Suprapubic skin (tissue), 4 donors: ENCODE data around the gene TECPR1. TPM values are rescaled to one million over a fixed set of nuclear protein-coding genes. Genes with fewer than 3 reads are reported as not detected.

Experiments
- DNase-seq, 2 donors: peaks; one replicate each; pipeline ENCODE4 v3.0.0-alpha.2; 2019; ENCODE audit warnings: low spot score in 2 of 2
- H3K27ac ChIP-seq: fragments of 200-600 bp; sonication (generic); one replicate; pipeline ENCODE4 v1.5.1; 2019
- H3K27me3 ChIP-seq: fragments of 200-600 bp; sonication (generic); one replicate; pipeline ENCODE4 v1.5.1; 2019
- H3K36me3 ChIP-seq: fragments of 200-600 bp; sonication (generic); one replicate; pipeline ENCODE4 v1.5.1; 2019
- H3K4me1 ChIP-seq: fragments of 200-600 bp; sonication (generic); one replicate; pipeline ENCODE4 v1.5.1; 2019
- H3K4me3 ChIP-seq: fragments of 200-600 bp; sonication (generic); one replicate; pipeline ENCODE4 v1.5.1; 2019; ENCODE audit warnings: mild to moderate bottlenecking
- H3K9me3 ChIP-seq: fragments of 200-600 bp; sonication (generic); one replicate; pipeline ENCODE4 v1.5.1; 2019
- EP300 ChIP-seq: sonication (generic); formaldehyde crosslinking; IDR thresholded peaks from one replicate; pipeline ENCODE4 v1.6.1; 2017; ENCODE audit warnings: antibody characterized with exemption
- POLR2A ChIP-seq, 2 donors: fragments of 450-650 bp; IDR thresholded peaks; one replicate each; pipeline ENCODE4 v1.6.1; 2017; ENCODE audit warnings: antibody characterized with exemption in 2 of 2, mild to moderate bottlenecking in 2 of 2, moderate library complexity in 2 of 2
- POLR2AphosphoS5 ChIP-seq, 3 donors: sonication (generic); formaldehyde crosslinking; IDR thresholded peaks; one replicate each; pipeline ENCODE4 v1.6.1; 2017; ENCODE audit warnings: antibody characterized with exemption in 3 of 3
- WGBS: methylation state at CpG from one replicate; pipeline ENCODE4 v1.1.5; 2018; 5-methylcytosine and 5-hydroxymethylcytosine counted together
- total RNA-seq, 4 donors: library from RNA; depleted of rRNA; stranded (reverse); fragments of >200 nt; gene quantifications; one replicate each; pipeline ENCODE4 v1.1.0, GENCODE V29; 2016
- TF ChIP-seq, protein P1 (sequence below), 2 donors: fragments of 200-600 bp in 1 of 2; fragments of 450-650 bp in 1 of 2; sonication (generic) in 1 of 2; IDR thresholded peaks; one replicate each; pipeline ENCODE4 v1.5.1; 2016 to 2019; ENCODE audit warnings: antibody characterized with exemption in 2 of 2, mild to moderate bottlenecking in 1 of 2, moderate library complexity in 1 of 2

The TECPR1 gene
- total RNA-seq, 4 donors from 2014 or later, result 15.3 to 20.9 (median 16.5) TPM

DNA sequence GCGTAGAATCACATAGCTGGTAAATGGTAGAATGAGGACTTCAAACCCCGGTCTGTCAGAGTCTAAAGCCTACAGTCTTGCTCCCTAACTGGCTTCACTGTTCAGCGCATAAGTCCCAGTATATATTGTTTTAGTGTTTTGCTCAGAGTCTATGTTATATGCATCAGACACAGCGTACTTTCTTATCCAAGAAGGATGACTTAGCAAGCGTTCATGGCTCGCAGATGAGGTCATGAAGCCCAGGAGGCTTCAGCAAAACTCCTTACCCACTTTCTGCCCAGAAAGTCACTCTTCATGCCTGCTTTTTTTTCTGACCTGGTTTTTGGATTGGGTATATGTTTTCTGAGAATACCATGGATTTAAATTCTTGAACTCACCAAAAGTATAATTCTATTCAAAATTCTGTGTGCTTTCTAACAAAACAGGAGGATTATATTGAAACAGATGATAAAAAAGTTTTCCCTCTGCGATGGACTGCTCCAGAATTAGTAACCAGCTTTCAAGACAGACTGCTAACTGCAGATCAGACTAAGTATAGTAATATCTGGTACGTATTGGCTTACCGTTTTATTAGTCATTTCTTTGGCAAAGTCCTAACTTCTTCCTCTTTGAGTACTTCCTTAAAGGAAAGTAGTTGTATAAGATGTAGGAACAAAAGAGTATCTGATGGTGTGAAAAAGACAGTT is 65.4 kb downstream of the TECPR1 start:
- TF ChIP-seq EP300 (no peak), POLR2AphosphoS5 (IDR thresholded peaks at IDR 0.05) (no peak)
- TF ChIP-seq, protein P1, sequence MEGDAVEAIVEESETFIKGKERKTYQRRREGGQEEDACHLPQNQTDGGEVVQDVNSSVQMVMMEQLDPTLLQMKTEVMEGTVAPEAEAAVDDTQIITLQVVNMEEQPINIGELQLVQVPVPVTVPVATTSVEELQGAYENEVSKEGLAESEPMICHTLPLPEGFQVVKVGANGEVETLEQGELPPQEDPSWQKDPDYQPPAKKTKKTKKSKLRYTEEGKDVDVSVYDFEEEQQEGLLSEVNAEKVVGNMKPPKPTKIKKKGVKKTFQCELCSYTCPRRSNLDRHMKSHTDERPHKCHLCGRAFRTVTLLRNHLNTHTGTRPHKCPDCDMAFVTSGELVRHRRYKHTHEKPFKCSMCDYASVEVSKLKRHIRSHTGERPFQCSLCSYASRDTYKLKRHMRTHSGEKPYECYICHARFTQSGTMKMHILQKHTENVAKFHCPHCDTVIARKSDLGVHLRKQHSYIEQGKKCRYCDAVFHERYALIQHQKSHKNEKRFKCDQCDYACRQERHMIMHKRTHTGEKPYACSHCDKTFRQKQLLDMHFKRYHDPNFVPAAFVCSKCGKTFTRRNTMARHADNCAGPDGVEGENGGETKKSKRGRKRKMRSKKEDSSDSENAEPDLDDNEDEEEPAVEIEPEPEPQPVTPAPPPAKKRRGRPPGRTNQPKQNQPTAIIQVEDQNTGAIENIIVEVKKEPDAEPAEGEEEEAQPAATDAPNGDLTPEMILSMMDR (IDR thresholded peaks at IDR 0.05), result no peak
- H3K9me3 ChIP-seq, result no peaks in the 10 kb centered on the region
- DNase-seq, result no peak
- no peak overlapping the region for H3K27ac ChIP-seq
- H3K4me1 ChIP-seq, result peaks cover 4% of the 10 kb centered on the region
- H3K27me3 ChIP-seq, result no peaks in the 10 kb centered on the region
- WGBS, result 67% methylated on average over 9 of the region's 9 CpGs
- peaks cover 27% of the 10 kb centered on the region for H3K36me3 ChIP-seq
- H3K4me3 ChIP-seq, result no peak overlapping the region

DNA sequence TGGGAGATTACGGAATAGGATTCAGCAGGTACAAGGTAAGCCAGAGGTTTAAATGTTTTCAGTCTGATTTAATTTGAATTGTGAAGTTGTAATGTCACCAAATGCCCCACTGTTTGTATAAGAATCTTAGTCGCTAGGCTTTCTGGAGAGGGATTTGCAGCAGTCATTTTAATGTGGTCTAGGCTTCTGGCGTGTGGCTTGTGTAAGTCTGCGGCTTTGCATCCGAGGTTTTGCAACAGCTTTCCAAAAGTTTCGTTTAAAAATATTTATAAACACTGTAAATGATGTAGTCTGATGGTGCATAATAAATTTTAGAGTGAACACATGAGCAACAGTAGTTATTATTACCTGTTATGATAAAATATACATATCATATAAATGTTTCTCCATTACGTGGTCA is 66.9 kb downstream of the TECPR1 start:
- H3K36me3 ChIP-seq, result peaks cover 13% of the 10 kb centered on the region

DNA sequence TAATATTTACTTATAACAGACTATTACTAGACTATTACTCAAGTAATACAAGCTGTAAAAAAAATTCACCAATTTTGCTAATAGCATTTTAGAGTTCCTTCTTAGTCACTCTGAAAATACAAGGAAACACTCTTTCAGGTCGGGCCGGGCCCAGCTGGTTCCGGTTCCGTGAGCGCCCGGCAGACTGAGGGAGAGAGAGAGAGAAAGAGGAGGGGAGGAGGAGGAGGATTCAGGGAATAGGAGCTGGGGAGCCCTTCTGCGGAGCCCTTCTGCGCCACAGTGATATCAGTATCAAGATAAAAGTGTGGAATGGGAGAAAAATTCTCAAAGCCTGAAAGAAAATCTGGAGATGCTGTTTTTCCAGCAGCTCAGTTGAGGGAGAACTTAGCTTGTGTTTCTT is 71.3 kb downstream of the TECPR1 start:
- no peak overlapping the region for H3K27ac ChIP-seq
- DNase-seq, result peak in 1 of 2 donors; percentile 40
- no peaks in the 10 kb centered on the region for H3K9me3 ChIP-seq
- peaks cover 4% of the 10 kb centered on the region for H3K36me3 ChIP-seq
- TF ChIP-seq, protein P1 (IDR thresholded peaks at IDR 0.05), result no peak
- no peak for TF ChIP-seq EP300
- no peak for TF ChIP-seq POLR2A (IDR thresholded peaks at IDR 0.05)
- TF ChIP-seq POLR2AphosphoS5 (IDR thresholded peaks at IDR 0.05), result no peak
- H3K4me3 ChIP-seq, result no peak overlapping the region
- H3K27me3 ChIP-seq, result no peaks in the 10 kb centered on the region
- H3K4me1 ChIP-seq, result no peaks in the 10 kb centered on the region
- 93% methylated on average over 8 of the region's 8 CpGs for WGBS

More for the DNA sequence above, 66.9 kb downstream of the TECPR1 start:
- no peak for DNase-seq
- H3K27me3 ChIP-seq, result no peaks in the 10 kb centered on the region
- no peaks in the 10 kb centered on the region for H3K9me3 ChIP-seq
- 94% methylated on average over 7 of the region's 7 CpGs for WGBS
- TF ChIP-seq POLR2A (IDR thresholded peaks at IDR 0.05) (no peak), EP300 (no peak), POLR2AphosphoS5 (IDR thresholded peaks at IDR 0.05) (no peak)
- TF ChIP-seq, protein P1 (IDR thresholded peaks at IDR 0.05), result no peak
- peaks cover 4% of the 10 kb centered on the region for H3K4me1 ChIP-seq
- H3K27ac ChIP-seq, result no peak overlapping the region
- no peak overlapping the region for H3K4me3 ChIP-seq

DNA sequence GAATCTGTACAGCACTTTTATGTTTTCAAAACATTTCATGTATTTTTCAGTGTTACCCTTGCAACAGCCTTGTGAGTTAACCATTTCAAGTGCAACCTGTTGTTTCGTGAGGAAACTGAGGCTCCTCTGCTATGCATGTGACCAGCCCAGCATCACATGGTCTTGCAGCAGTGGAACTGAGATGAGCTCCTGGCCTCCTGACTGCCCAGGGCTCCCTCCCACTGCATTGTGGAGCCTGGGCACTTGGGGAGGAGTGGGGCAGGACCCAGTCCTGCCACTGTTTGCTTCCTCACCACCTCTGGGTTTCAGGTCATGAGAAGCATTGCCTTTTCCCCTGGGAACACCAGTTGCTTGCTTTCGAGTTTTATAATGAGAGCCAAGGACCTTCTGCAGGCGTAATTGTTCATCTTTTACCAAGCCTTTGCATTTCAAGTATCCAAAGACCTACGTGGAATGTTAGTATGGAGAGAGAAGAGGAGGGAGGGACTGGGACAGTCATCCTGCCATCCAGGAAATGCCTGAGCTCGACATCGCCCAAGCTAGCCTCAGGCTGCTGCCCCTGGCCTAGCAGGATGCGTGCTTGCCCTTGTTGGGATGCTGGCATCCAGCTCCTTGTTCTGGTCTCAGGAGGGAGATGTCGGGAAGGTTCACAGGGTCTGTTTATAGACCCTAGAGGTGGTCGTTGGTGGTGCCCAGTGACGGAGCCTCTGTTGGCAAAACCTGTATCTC is 73.1 kb downstream of the TECPR1 start:
- WGBS, result 72% methylated on average over 10 of the region's 10 CpGs
- no peak for DNase-seq

More for the DNA sequence above, 73.1 kb downstream of the TECPR1 start:
- peaks cover 6% of the 10 kb centered on the region for H3K4me1 ChIP-seq
- H3K9me3 ChIP-seq, result no peaks in the 10 kb centered on the region
- no peak overlapping the region for H3K4me3 ChIP-seq
- no peaks in the 10 kb centered on the region for H3K27me3 ChIP-seq
- TF ChIP-seq POLR2A (IDR thresholded peaks at IDR 0.05) (no peak), POLR2AphosphoS5 (IDR thresholded peaks at IDR 0.05) (no peak), EP300 (no peak)
- TF ChIP-seq, protein P1 (IDR thresholded peaks at IDR 0.05), result no peak
- peaks cover 14% of the 10 kb centered on the region for H3K36me3 ChIP-seq
- H3K27ac ChIP-seq, result peak overlapping the region; percentile 72
